H1 (cell line): ENCODE measurements around the gene DMXL1. TPM values are rescaled to one million over a fixed set of nuclear protein-coding genes. Genes with fewer than 3 reads are reported as not detected.

Experiments
- CTCF ChIA-PET: fragments of 300-600 bp; sonication (Branson Sonifier 250); formaldehyde crosslinking; loops from one replicate; lab custom pipeline; 2021; ENCODE audit not compliant: partially characterized antibody; lab: Charles Lee
- POLR2A ChIA-PET: fragments of 300-600 bp; sonication (Branson Sonifier 250); formaldehyde crosslinking; loops from one replicate; lab custom pipeline; 2021; ENCODE audit warnings: inconsistent platforms; ENCODE audit not compliant: partially characterized antibody; lab: Charles Lee
- DNase-seq, 2 experiments: peaks; one replicate each; pipeline versions ENCODE4 v3.0.0 to v3.0.0-alpha.2; 2010 to 2022; ENCODE audit warnings: low spot score in 2 of 2, low read depth in 1 of 2, mixed read lengths in 1 of 2
- FAIRE-seq: peaks from 2 replicates; lab custom pipeline; 2011; peaks lifted over from hg19 to GRCh38; lab: Jason Lieb, UNC
- H2AFZ ChIP-seq: 2 replicates; pipeline ENCODE4 v1.8.1; 2012; ENCODE audit warnings: low read length, inconsistent platforms
- H2AK5ac ChIP-seq: 2 replicates; pipeline ENCODE4 v1.6.1; 2013; ENCODE audit warnings: low read depth, low read length
- H2BK120ac ChIP-seq: replicated peaks from 2 replicates; pipeline ENCODE3; 2013; ENCODE audit warnings: low read depth, low read length, inconsistent platforms
- H2BK12ac ChIP-seq: 2 replicates; pipeline ENCODE4 v1.6.1; 2013; ENCODE audit warnings: low read depth, low read length
- H2BK15ac ChIP-seq: 2 replicates; pipeline ENCODE4 v1.6.1; 2013; ENCODE audit warnings: low read length
- H2BK20ac ChIP-seq: 2 replicates; pipeline ENCODE4 v1.6.1; 2013; ENCODE audit warnings: low read length
- H2BK5ac ChIP-seq: 2 replicates; pipeline ENCODE4 v1.6.1; 2013; ENCODE audit warnings: low read depth, low read length
- H3K14ac ChIP-seq: 2 replicates; pipeline ENCODE4 v1.6.1; 2013; ENCODE audit warnings: inconsistent platforms; ENCODE audit not compliant: insufficient read length
- H3K18ac ChIP-seq: 2 replicates; pipeline ENCODE4 v1.6.1; 2013; ENCODE audit warnings: low read length; ENCODE audit errors: extremely low read depth
- H3K23ac ChIP-seq: 2 replicates; pipeline ENCODE4 v1.6.1; 2013; ENCODE audit warnings: inconsistent platforms; ENCODE audit not compliant: insufficient read length
- H3K23me2 ChIP-seq: 2 replicates; pipeline ENCODE4 v1.6.1; 2013; ENCODE audit warnings: low read depth, low read length
- H3K27ac ChIP-seq: 2 replicates; pipeline ENCODE4 v1.6.1; 2011; ENCODE audit warnings: low read depth, low read length, inconsistent platforms
- H3K27me3 ChIP-seq, 4 experiments: replicated peaks in 1 of 4; 1 replicate in 1 of 4; 2 replicates in 3 of 4; pipeline versions ENCODE4 v1.6.1 to v1.8.1; 2011 to 2013; ENCODE audit warnings: low read length in 3 of 4, mild to moderate bottlenecking in 3 of 4, inconsistent platforms in 2 of 4, mixed read lengths in 2 of 4, moderate library complexity in 1 of 4; ENCODE audit not compliant: control insufficient read depth in 3 of 4, insufficient read depth in 3 of 4; ENCODE audit errors: extremely low read depth in 1 of 4
- H3K36me3 ChIP-seq, 4 experiments: 2 replicates each; pipeline versions ENCODE4 v1.6.1 to v1.8.1; 2011 to 2013; ENCODE audit warnings: mild to moderate bottlenecking in 4 of 4, low read length in 3 of 4, moderate library complexity in 2 of 4, control low read depth in 1 of 4, inconsistent platforms in 1 of 4; ENCODE audit not compliant: insufficient read depth in 4 of 4, control insufficient read depth in 2 of 4
- H3K4ac ChIP-seq: replicated peaks from 2 replicates; pipeline ENCODE3; 2013; ENCODE audit warnings: low read length, low read depth, mixed read lengths, inconsistent platforms; ENCODE audit not compliant: insufficient read length
- H3K4me1 ChIP-seq, 4 experiments: replicated peaks in 1 of 4; 1 replicate in 1 of 4; 2 replicates in 3 of 4; pipeline versions ENCODE4 v1.6.1 to v1.8.1; 2011 to 2013; ENCODE audit warnings: low read length in 3 of 4, inconsistent platforms in 2 of 4, mixed read lengths in 1 of 4; ENCODE audit not compliant: insufficient read depth in 4 of 4, control insufficient read depth in 3 of 4
- H3K4me2 ChIP-seq, 2 experiments: 2 replicates each; pipeline versions ENCODE4 v1.6.1 to v1.8.1; 2011 to 2013; ENCODE audit warnings: low read depth in 2 of 2, low read length in 2 of 2, control low read depth in 1 of 2, inconsistent platforms in 1 of 2, mild to moderate bottlenecking in 1 of 2; ENCODE audit not compliant: insufficient read depth in 1 of 2
- H3K4me3 ChIP-seq, 4 experiments: fragments of 200-600, 300-600 bp in 1 of 4; sonication (generic), shearing (Covaris generic), sonication (Bioruptor Twin) in 1 of 4; 2 replicates each; pipeline versions ENCODE4 v1.5.1 to v1.8.1; 2011 to 2016; ENCODE audit warnings: low read length in 4 of 4, low read depth in 3 of 4, control low read depth in 2 of 4, inconsistent platforms in 2 of 4, mild to moderate bottlenecking in 2 of 4, mixed read lengths in 1 of 4, moderate library complexity in 1 of 4; ENCODE audit not compliant: insufficient read depth in 2 of 4; ENCODE audit errors: extremely low read depth in 1 of 4
- H3K56ac ChIP-seq: replicated peaks from 2 replicates; pipeline ENCODE3; 2013; ENCODE audit warnings: low read depth, mild to moderate bottlenecking, mixed read lengths, low read length, inconsistent platforms; ENCODE audit not compliant: insufficient read length
- H3K79me1 ChIP-seq: 2 replicates; pipeline ENCODE4 v1.6.1; 2013; ENCODE audit warnings: low read depth, low read length, control low read depth
- H3K79me2 ChIP-seq, 2 experiments: 2 replicates each; pipeline versions ENCODE4 v1.6.1 to v1.8.1; 2012 to 2013; ENCODE audit warnings: low read length in 2 of 2, mild to moderate bottlenecking in 2 of 2, inconsistent platforms in 1 of 2; ENCODE audit not compliant: insufficient read depth in 2 of 2, control insufficient read depth in 1 of 2
- H3K9ac ChIP-seq, 4 experiments: replicated peaks in 1 of 4; 1 replicate in 1 of 4; 2 replicates in 3 of 4; pipeline versions ENCODE4 v1.6.1 to v1.8.1; 2011 to 2013; ENCODE audit warnings: low read depth in 3 of 4, low read length in 3 of 4, control low read depth in 2 of 4, mild to moderate bottlenecking in 2 of 4, moderate library complexity in 2 of 4, inconsistent platforms in 1 of 4; ENCODE audit errors: extremely low read depth in 1 of 4
- H3K9me3 ChIP-seq, 2 experiments: 2 replicates each; pipeline versions ENCODE4 v1.6.1 to v1.8.1; 2012 to 2013; ENCODE audit warnings: mild to moderate bottlenecking in 2 of 2, moderate library complexity in 2 of 2, control low read depth in 1 of 2, inconsistent platforms in 1 of 2, low read depth in 1 of 2, low read length in 1 of 2, mixed read lengths in 1 of 2; ENCODE audit not compliant: insufficient read depth in 2 of 2
- H4K20me1 ChIP-seq, 2 experiments: replicated peaks in 1 of 2; 2 replicates each; pipeline versions ENCODE3 to v1.8.1; 2011 to 2013; ENCODE audit warnings: inconsistent platforms in 2 of 2, low read length in 2 of 2, mild to moderate bottlenecking in 1 of 2; ENCODE audit not compliant: insufficient read depth in 2 of 2, control insufficient read depth in 1 of 2
- H4K5ac ChIP-seq: 2 replicates; pipeline ENCODE4 v1.6.1; 2013; ENCODE audit warnings: low read length, low read depth, mixed read lengths, inconsistent platforms; ENCODE audit not compliant: insufficient read length
- H4K8ac ChIP-seq: 2 replicates; pipeline ENCODE4 v1.8.0; 2013; ENCODE audit warnings: mild to moderate bottlenecking, moderate library complexity, low read length, inconsistent platforms; ENCODE audit not compliant: insufficient read depth; ENCODE audit errors: extremely low read depth
- H4K91ac ChIP-seq: replicated peaks from 2 replicates; pipeline ENCODE3; 2013; ENCODE audit warnings: low read length, mixed read lengths, inconsistent platforms; ENCODE audit not compliant: insufficient read length
- CHD1 ChIP-seq: IDR thresholded peaks from 2 replicates; pipeline ENCODE4 v1.6.1; 2012; ENCODE audit warnings: low read depth, low read length, improper control_type of control experiment
- EZH2 ChIP-seq: fragments of 200-600 bp; sonication (generic); IDR thresholded peaks from 2 replicates; pipeline ENCODE4 v1.7.1; 2012; ENCODE audit warnings: low read depth, mild to moderate bottlenecking, moderate library complexity, low read length, inconsistent platforms; ENCODE audit not compliant: severe bottlenecking
- RFX5 ChIP-seq: IDR thresholded peaks from 2 replicates; pipeline ENCODE4 v1.6.1; 2011; ENCODE audit warnings: low read depth, low read length, improper control_type of control experiment, borderline replicate concordance
- YY1 ChIP-seq: IDR thresholded peaks from 2 replicates; pipeline ENCODE4 v1.6.1; 2011; ENCODE audit warnings: low read depth, mild to moderate bottlenecking, low read length
- ZNF274 ChIP-seq: IDR thresholded peaks from 2 replicates; pipeline ENCODE4 v1.7.0; 2012; ENCODE audit warnings: low read length, borderline replicate concordance; ENCODE audit errors: extremely low read depth
- WGBS, 2 experiments: shearing (Covaris generic) in 1 of 2; methylation state at CpG; one replicate each; pipeline versions ENCODE4 v1.1.6 to v1.1.7; 2013 to 2015; ENCODE audit warnings: low lambda C conversion rate in 2 of 2, mixed read lengths in 2 of 2, inconsistent platforms in 1 of 2, low coverage in 1 of 2, missing lambda C conversion rate in 1 of 2; ENCODE audit not compliant: insufficient replicate concordance in 2 of 2, insufficient coverage in 1 of 2, insufficient read length in 1 of 2; ENCODE audit errors: extremely low coverage in 1 of 2, missing lambda C conversion rate in 1 of 2; 5-methylcytosine and 5-hydroxymethylcytosine counted together
- polyA plus RNA-seq, 7 experiments: library from polyadenylated mRNA; depleted of rRNA in 3 of 7; stranded (reverse) in 5 of 7; unstranded in 2 of 7; fragments of >200 nt in 5 of 7; fragments of 200-250 nt in 2 of 7; gene quantifications; 1 replicate in 5 of 7; 2 replicates in 1 of 7; 4 replicates in 1 of 7; pipeline versions ENCODE4 v1.2.1 to v1.2.3, GENCODE V29; 2011 to 2013; ENCODE audit warnings: missing spikeins in 2 of 7, mixed read lengths in 2 of 7
- total RNA-seq: library from RNA; stranded (reverse); fragmentation: NEBNext Ultra II Directional; extraction: Animal tissue kit (Norgen Biotek cat#: 25700); gene quantifications from 2 replicates; pipeline ENCODE4 v1.2.1, GENCODE V29; 2021
- TF ChIP-seq, protein P1 (sequence below): IDR thresholded peaks from 2 replicates; pipeline ENCODE4 v1.6.1; 2011; ENCODE audit warnings: low read depth, mild to moderate bottlenecking, low read length; ENCODE audit not compliant: insufficient read depth
- TF ChIP-seq, protein P2 (sequence below): IDR thresholded peaks from 2 replicates; pipeline ENCODE4 v1.6.1; 2012; ENCODE audit warnings: inconsistent platforms

The DMXL1 gene
- total and polyA plus RNA-seq, 2 of the 8 experiments (the other 6 are each of a cell fraction or from before 2014, with no cell fraction given), result 10.1 to 43.9 TPM

DNA sequence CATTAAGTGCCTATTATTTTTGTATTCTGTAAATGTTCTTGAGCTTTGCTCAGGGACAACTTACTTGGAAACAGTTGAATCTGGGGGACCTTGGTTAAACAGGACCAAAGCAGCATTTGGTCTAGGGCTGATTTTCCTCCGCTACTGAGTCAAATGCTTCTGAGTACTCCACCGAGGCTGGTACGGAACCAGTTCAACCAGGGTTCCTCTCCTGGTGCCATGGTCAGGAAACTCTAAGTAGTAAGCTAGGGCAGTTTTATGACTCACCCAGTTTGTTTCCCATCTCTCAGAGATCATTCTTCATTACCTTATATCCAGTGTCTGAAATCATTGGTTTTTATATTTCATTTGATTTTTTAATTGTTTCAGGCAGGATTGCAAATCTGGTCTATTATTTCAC lies 173.0 kb downstream of the DMXL1 start:
- no peaks in the 10 kb centered on the region for H3K4me1 ChIP-seq
- 91% methylated on average over 3 of the region's 3 CpGs; no CpG with 5 or more reads in 1 of the 2 experiments for WGBS, 2 experiments
- H3K4me3 ChIP-seq, result no peak overlapping the region
- no peak overlapping the region for H3K18ac ChIP-seq
- H2BK20ac ChIP-seq, result no peak overlapping the region
- H3K23ac ChIP-seq, result no peak overlapping the region
- no peak overlapping the region for H3K9ac ChIP-seq
- no peak overlapping the region for H3K4ac ChIP-seq
- H3K23me2 ChIP-seq, result no peaks in the 10 kb centered on the region
- H3K27me3 ChIP-seq, result no peaks in the 10 kb centered on the region
- no peak for DNase-seq
- FAIRE-seq, result no peak
- no peak overlapping the region for H2BK5ac ChIP-seq
- no peaks in the 10 kb centered on the region for H4K20me1 ChIP-seq
- H3K79me1 ChIP-seq, result no peaks in the 10 kb centered on the region
- H2AK5ac ChIP-seq, result no peak overlapping the region
- no peaks in the 10 kb centered on the region for H3K9me3 ChIP-seq
- H2AFZ ChIP-seq, result no peak overlapping the region
- H4K5ac ChIP-seq, result no peak overlapping the region
- no peak overlapping the region for H2BK15ac ChIP-seq
- H3K14ac ChIP-seq, result no peak overlapping the region
- H2BK120ac ChIP-seq, result no peak overlapping the region
- H3K4me2 ChIP-seq, result no peak overlapping the region
- H4K8ac ChIP-seq, result no peak overlapping the region
- H3K27ac ChIP-seq, result no peak overlapping the region
- H3K36me3 ChIP-seq, result peaks cover 0 to 2% (median 0%) of the 10 kb centered on the region in 4 experiments; a peak in 2 of 8 replicates
- no peaks in the 10 kb centered on the region for H3K79me2 ChIP-seq
- ChIA-PET CTCF (interaction anchor here (1.3 kb wide), 1 partner anchor 11 kb away, joined by 3 read pairs; no protein-coding TSS in a partner anchor), POLR2A (no interaction called here)
- H2BK12ac ChIP-seq, result no peak overlapping the region
- no peak overlapping the region for H3K56ac ChIP-seq
- H4K91ac ChIP-seq, result no peak overlapping the region
- no peak for TF ChIP-seq EZH2
- TF ChIP-seq YY1, result no peak
- no peak for TF ChIP-seq ZNF274
- TF ChIP-seq, protein P1, sequence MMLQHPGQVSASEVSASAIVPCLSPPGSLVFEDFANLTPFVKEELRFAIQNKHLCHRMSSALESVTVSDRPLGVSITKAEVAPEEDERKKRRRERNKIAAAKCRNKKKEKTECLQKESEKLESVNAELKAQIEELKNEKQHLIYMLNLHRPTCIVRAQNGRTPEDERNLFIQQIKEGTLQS, result no peak
- no peak for TF ChIP-seq RFX5
- TF ChIP-seq, protein P2, sequence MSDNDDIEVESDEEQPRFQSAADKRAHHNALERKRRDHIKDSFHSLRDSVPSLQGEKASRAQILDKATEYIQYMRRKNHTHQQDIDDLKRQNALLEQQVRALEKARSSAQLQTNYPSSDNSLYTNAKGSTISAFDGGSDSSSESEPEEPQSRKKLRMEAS, result no peak
- TF ChIP-seq CHD1, result no peak
